ENCODE measurements around the gene GBP4. TPM values are rescaled to one million over a fixed set of nuclear protein-coding genes. Genes with fewer than 3 reads are reported as not detected.

The GBP4 gene
- total RNA-seq, 1 donor from 2014 or later, result 6.6 TPM

- H3K4me1 ChIP-seq, result no peaks in the 10 kb centered on the region
- H3K27ac ChIP-seq, result no peak overlapping the region
- H3K4me3 ChIP-seq, result no peak overlapping the region
- H3K36me3 ChIP-seq, result no peaks in the 10 kb centered on the region
- no peak for DNase-seq (ENCODE audit: low spot score in 2 of 2)
- no peaks in the 10 kb centered on the region for H3K9me3 ChIP-seq
- no peaks in the 10 kb centered on the region for H3K27me3 ChIP-seq
- TF ChIP-seq, protein P1, sequence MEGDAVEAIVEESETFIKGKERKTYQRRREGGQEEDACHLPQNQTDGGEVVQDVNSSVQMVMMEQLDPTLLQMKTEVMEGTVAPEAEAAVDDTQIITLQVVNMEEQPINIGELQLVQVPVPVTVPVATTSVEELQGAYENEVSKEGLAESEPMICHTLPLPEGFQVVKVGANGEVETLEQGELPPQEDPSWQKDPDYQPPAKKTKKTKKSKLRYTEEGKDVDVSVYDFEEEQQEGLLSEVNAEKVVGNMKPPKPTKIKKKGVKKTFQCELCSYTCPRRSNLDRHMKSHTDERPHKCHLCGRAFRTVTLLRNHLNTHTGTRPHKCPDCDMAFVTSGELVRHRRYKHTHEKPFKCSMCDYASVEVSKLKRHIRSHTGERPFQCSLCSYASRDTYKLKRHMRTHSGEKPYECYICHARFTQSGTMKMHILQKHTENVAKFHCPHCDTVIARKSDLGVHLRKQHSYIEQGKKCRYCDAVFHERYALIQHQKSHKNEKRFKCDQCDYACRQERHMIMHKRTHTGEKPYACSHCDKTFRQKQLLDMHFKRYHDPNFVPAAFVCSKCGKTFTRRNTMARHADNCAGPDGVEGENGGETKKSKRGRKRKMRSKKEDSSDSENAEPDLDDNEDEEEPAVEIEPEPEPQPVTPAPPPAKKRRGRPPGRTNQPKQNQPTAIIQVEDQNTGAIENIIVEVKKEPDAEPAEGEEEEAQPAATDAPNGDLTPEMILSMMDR (IDR thresholded peaks at IDR 0.05), result no peak
- intact Hi-C loops (cut with DNase I), result no loop called here
These were observed 47.7 kb downstream of the GBP4 start for GRCh38 chr1:89151047-89151446.

DNA sequence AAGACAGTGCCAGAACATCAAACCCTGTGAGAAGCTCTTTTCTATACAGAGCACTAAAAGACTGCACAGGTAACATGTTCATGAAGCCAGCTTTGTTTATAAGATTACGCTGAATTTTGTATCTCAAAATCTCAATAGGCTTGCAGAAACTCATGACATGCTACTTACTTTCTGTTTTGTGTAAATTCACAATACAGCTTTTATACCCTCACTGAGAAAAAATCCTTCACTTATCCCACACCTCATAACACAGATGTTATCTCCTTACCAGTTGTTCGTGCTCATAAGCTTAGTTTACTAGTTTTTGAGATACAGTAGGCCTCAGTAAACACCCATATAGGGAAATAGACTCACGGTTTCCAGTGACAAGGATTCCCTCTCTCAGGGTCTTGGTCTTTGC, 48.8 kb downstream of the GBP4 start:
- Histone ChIP-seq H3K27me3 (no peaks in the 10 kb centered on the region), H3K27ac (no peak overlapping the region), H3K4me3 (no peak overlapping the region), H3K4me1 (no peaks in the 10 kb centered on the region), H3K36me3 (no peaks in the 10 kb centered on the region), H3K9me3 (no peaks in the 10 kb centered on the region)
- DNase-seq (ENCODE audit: low spot score in 2 of 2), result no peak
- TF ChIP-seq, protein P1 (IDR thresholded peaks at IDR 0.05), result no peak
- intact Hi-C loops (cut with DNase I), result no loop called here

DNA sequence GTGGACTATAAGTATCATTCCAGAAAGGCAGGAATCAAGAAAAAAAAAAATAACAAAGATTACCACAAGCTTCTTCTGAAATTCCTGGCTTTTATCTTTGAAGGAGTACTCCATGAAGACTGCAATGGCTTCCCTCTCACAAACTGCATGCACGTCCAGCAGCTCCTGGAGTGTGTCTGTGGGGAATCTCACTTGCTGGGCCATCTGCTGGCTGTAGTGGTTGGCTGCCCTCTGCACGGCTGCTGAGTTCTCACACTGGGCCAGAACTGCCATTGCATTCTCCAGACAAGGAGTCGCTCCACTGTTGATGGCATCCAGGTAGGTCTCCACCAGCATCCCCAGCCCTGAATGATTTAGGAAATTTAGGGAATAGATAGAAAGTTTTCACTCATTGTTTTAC, 49.5 kb downstream of the GBP4 start:
- Histone ChIP-seq H3K27me3 (no peaks in the 10 kb centered on the region), H3K27ac (no peak overlapping the region), H3K9me3 (no peaks in the 10 kb centered on the region), H3K4me3 (no peak overlapping the region), H3K4me1 (no peaks in the 10 kb centered on the region), H3K36me3 (no peaks in the 10 kb centered on the region)
- TF ChIP-seq, protein P1 (IDR thresholded peaks at IDR 0.05), result peak in 1 of 3 experiments; percentile 30
- DNase-seq (ENCODE audit: low spot score in 2 of 2), result peak in 1 of 2 donors; percentile 66
- intact Hi-C loops (cut with DNase I), result no loop called here

GRCh38 chr1:89147678-89148658, 50.8 kb downstream of the GBP4 start:
- TF ChIP-seq, protein P1 (IDR thresholded peaks at IDR 0.05), result no peak
- H3K4me3 ChIP-seq, result no peak overlapping the region
- H3K9me3 ChIP-seq, result no peaks in the 10 kb centered on the region
- no peak overlapping the region for H3K27ac ChIP-seq
- H3K36me3 ChIP-seq, result no peaks in the 10 kb centered on the region
- intact Hi-C loops (cut with DNase I), result no loop called here
- H3K27me3 ChIP-seq, result no peaks in the 10 kb centered on the region
- DNase-seq (ENCODE audit: low spot score in 2 of 2), result no peak
- H3K4me1 ChIP-seq, result no peaks in the 10 kb centered on the region

DNA sequence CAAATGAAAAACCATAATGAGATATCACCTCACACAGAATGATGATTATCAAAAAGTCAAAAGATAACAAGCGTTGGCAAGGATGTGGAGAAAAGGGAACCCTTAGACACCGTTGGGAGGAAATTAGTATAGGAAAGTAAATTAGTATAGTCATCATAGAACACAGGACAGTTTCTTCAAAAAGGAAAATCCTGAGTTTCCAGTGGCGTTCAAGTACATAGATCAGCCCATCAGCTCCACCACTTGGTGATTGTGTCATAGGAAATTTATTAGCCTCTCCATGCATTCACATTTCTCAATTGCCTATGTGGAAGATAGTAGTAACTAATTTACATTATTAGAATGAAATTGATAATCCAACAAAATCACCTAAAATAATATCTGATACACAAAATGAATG, 52.0 kb downstream of the GBP4 start:
- Histone ChIP-seq H3K4me1 (no peaks in the 10 kb centered on the region), H3K36me3 (no peaks in the 10 kb centered on the region), H3K9me3 (no peaks in the 10 kb centered on the region), H3K27ac (no peak overlapping the region), H3K4me3 (no peak overlapping the region), H3K27me3 (no peaks in the 10 kb centered on the region)
- no peak for DNase-seq (ENCODE audit: low spot score in 2 of 2)
- TF ChIP-seq, protein P1 (IDR thresholded peaks at IDR 0.05), result no peak
- intact Hi-C loops (cut with DNase I), result no loop called here
